GM12891 (cell line): ENCODE measurements around the gene KCNK3.

Experiments used
- DNase-seq: peaks from one replicate; pipeline ENCODE4 v3.0.0; 2011; ENCODE audit warnings: low spot score; ENCODE audit not compliant: insufficient read length
- FAIRE-seq: peaks from 2 replicates; lab custom pipeline; 2011; peaks lifted over from hg19 to GRCh38; lab: Jason Lieb, UNC
- PAX5 ChIP-seq: IDR thresholded peaks from 2 replicates; pipeline ENCODE4 v1.6.1; 2011; ENCODE audit warnings: low read length, moderate library complexity, mild to moderate bottlenecking; ENCODE audit not compliant: insufficient read depth, severe bottlenecking
- POLR2A ChIP-seq: IDR thresholded peaks from 2 replicates; pipeline ENCODE4 v1.6.1; 2011; ENCODE audit warnings: low read depth, low read length, control low read depth
- POLR2AphosphoS5 ChIP-seq: IDR thresholded peaks from 2 replicates; pipeline ENCODE4 v1.6.1; 2011; ENCODE audit warnings: low read depth, low read length, control low read depth
- POU2F2 ChIP-seq: IDR thresholded peaks from 2 replicates; pipeline ENCODE4 v1.6.1; 2011; ENCODE audit warnings: low read depth, mild to moderate bottlenecking, control low read depth, low read length, moderate library complexity
- SPI1 ChIP-seq: IDR thresholded peaks from 2 replicates; pipeline ENCODE4 v1.6.1; 2011; ENCODE audit warnings: low read depth, low read length, control low read depth
- TAF1 ChIP-seq: IDR thresholded peaks from 2 replicates; pipeline ENCODE4 v1.6.1; 2011; ENCODE audit warnings: low read depth, low read length, control low read depth

Gene KCNK3

DNA sequence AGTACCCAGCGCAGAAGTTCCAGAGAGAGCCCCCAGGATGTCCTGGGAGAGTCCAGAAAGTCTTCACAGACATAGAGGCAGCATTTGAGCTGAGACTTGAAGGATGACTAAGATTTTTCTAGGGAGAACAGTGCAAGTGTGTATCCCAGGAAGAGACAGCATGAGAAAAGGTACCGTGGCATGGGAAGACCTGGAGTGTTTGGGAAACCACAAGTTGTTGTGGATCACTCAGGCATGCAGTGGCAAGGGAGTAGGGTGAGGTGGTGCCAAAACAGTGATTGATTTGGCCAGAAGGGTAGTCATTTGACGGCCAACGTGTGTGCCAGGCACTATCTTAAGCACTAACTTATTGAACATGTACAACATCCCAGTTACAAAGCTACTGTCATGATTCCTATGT is 24.5 kb upstream of the KCNK3 start:
- DNase-seq (no peak), FAIRE-seq (no peak)
- TF ChIP-seq TAF1, result no peak
- no peak for TF ChIP-seq POU2F2
- TF ChIP-seq PAX5, result no peak

DNA sequence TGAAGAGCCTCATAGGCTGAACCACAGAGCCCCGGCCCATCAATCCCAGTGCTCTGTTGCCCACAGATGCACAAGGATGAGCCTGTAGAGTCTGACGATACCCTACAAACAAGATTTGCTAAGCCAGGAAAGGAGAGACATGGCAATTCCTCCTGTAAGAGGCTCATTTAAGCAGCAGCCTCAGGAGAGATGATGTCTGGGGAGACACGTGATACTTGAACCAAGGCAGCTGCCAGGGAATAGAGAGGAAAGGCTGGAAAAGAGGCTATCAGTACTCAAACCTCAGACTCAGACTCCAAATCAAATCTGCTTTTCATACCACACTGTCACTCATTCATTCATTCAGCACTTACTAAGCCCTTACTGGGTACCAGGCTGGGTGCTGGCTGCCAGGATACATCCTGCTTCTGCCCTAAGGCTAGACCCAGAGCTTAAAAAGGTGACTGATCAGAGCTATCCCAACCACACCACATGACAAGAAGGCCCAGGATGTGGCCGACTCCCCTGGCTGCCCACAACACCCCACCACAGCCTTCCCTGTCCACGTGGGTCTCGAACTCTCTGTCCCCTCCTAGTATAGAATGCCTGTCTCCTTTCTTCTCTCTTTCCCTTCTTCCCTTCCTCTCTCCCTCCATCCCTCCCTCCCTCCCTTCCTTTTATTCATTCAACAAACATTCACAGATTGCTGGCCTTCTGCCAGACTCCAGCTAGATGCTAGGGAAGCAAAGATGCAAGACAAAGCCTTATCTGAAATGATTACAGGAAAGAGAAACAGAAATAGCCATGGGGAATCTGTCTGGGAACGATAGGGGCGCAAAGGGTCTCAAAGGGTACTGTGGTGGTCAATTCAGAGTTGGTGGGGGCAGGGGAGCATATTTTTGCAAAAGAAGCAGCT is 23.4 kb upstream of the KCNK3 start:
- no peak for FAIRE-seq
- TF ChIP-seq POLR2A (no peak), POLR2AphosphoS5 (no peak), PAX5 (no peak), SPI1 (no peak), TAF1 (no peak), POU2F2 (no peak)

DNA sequence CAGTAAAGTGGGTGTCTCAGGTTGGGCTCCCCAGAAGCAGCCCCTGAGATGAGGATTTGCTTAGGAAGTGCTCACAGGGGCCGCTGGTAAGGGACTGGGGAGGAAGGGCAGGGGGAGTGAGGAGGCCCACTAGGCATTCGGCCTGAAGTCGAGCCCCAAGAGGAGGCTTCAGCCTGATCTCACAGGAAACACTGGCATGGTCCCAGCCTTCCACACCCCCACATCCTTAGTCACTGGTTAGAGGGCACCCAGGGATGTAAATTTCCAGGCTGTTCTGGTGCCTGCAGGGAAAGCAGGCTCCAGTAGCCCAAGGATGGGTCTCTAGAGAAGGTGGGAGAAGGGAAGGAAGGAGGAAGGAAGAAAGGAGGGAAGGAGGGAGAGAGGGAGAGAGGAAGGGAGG is 22.4 kb upstream of the KCNK3 start:
- DNase-seq (no peak), FAIRE-seq (no peak)
- no peak for TF ChIP-seq TAF1
- TF ChIP-seq SPI1, result no peak
- TF ChIP-seq POLR2A, result no peak
- TF ChIP-seq POU2F2, result no peak
- no peak for TF ChIP-seq POLR2AphosphoS5
- no peak for TF ChIP-seq PAX5

More for the DNA sequence above, 23.4 kb upstream of the KCNK3 start:
- DNase-seq, result no peak

DNA sequence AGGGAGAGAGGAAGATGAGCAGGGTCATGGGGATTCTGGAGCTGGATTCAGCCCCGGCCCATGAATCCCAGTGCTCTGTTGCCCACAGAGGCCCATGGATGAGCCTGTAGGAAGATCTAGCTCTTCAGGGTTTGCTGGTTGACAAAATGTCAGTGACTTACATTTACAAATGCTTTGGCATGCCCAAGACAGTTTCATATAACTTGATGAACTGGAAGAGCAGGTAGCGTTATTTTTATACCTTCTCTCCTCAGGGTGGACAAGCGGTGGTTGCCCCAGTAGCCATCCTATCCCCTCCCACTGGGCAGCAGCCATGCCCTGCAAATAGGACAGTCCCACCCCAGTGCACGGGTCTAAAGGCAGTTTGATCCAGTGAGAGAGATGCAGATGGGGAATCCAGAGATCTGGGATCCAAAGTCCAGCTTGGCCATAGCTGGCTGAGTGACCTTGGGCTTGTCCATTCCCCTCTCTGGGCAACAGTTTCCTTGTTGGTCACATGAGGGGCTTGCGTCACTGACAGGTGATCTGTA is 21.5 kb upstream of the KCNK3 start:
- no peak for FAIRE-seq

DNA sequence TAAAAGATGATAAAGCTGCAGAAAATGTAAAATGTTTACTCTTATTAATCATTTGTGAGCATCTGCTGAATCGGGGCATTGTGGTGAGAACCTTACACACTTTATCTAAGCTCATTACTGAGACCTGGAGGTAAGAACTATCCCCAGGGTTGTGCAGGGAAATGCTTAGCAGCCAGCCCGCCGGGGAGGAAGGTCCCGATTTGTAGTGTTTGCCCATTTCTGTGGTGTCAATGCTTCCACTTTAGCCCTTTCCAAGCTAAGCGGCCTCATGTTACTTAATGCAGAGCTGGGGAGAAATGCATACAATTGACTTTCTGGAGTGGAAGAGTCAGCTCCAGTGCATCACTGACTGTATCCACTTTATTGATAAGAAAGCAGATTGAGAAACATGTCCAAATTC is 20.8 kb upstream of the KCNK3 start:
- DNase-seq (no peak), FAIRE-seq (no peak)
- TF ChIP-seq TAF1 (no peak), POLR2A (no peak), POU2F2 (no peak), POLR2AphosphoS5 (no peak), SPI1 (no peak)

More for the DNA sequence above, 21.5 kb upstream of the KCNK3 start:
- DNase-seq, result no peak
- TF ChIP-seq POLR2A (no peak), POU2F2 (no peak), TAF1 (no peak), POLR2AphosphoS5 (no peak), SPI1 (no peak), PAX5 (no peak)

DNA sequence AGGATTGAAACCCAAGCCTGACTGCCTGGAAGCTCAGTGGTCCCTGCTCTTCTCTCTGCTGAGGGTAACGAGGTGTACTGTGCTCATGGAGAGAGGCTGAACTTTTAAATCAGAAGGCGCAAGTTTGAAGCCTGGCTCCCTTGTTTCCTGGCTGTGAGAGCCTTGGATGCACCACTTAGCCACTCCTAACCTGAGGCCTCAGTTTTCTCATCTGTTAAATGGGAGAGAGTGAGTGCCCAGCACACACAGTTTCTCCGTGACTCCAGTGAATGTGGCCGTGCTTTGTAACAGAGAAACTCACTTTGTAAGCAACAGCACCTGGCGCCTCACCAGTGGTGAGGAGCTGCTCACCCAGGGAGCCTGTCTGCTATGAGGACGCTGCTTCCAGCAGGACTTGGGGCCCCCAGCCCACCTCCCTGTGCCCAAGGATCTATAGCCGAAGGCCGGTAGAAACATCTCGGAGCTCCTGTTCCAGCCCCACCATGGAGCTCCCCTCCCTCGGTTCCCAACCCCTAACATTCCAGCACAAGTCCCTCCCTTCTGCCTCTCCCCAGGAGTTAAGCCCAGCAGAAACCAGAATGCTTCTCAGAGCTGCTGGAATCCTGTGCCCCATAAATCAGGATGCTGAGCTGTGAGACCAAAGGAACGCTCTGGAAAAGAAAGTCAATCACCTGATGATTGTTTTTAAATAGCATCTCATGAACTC is 20.3 kb upstream of the KCNK3 start:
- DNase-seq (no peak), FAIRE-seq (no peak)
- no peak for TF ChIP-seq TAF1
- TF ChIP-seq POLR2A, result no peak
- TF ChIP-seq SPI1, result no peak
- TF ChIP-seq POU2F2, result no peak
- TF ChIP-seq POLR2AphosphoS5, result no peak
- no peak for TF ChIP-seq PAX5

DNA sequence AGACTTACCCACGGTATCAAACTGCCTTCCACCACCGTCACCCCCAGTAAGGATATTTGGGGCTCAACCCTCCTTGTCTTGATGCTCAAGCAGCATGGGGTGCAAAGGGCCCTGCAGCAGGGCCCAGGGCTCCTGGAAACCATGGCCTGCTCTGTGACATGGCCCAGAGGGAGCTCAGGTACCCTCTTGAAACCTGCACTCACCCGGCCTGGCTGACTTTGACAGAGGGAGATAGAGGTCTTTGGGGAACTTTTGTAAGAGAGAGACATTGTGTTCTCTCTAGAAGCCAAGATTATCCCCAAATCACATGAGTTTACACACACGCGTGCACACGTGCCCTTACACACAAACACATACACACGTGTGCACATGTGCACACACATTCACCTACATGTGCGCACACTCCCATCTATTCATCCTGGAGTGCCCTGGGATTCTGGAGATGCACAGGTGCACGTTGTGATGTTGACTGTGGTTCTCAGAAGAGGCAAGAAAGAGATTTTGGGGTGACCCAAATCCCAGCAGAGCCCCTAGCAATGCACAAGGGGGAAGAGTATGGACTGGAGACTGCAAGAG is 19.6 kb upstream of the KCNK3 start:
- TF ChIP-seq PAX5 (no peak), POU2F2 (no peak), SPI1 (no peak), POLR2AphosphoS5 (no peak), POLR2A (no peak), TAF1 (no peak)
- FAIRE-seq (no peak), DNase-seq (no peak)

DNA sequence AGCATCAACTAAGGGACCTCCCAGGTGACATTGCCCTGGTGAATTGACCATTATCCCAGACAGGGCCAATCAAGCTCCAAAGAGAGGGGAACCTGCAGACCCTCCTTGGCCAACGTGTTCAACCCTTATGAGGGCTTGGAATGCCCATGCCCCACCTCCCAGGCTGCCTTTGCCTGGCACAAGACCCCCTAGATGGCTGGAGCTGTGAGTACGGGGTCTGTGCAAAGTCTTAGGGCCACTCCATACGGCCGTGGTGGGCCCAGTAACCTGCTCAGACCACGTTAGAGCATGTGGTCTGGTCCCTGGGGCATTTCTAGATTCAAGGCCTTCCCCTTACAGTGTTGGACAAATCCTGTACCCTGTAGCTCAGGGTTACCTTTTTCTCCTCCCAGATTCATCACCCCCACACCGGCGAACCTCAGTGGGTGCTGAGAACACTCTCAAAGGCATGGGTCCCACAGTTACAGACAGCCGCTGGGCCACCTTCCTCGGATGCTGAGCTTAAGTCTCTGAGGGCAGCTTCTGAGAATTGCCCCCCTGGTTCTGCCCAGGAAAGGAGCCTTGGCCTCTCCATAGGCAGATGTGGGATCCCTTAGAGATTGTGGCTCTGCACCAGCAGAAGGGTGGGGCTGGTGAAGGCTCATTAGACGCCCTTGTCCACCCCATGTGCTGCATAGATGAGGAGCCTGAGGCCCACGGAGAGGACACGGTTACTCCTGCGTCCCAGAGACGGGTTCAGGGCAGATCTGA is 18.3 kb upstream of the KCNK3 start:
- FAIRE-seq (no peak), DNase-seq (no peak)
- no peak for TF ChIP-seq PAX5
- TF ChIP-seq POU2F2, result no peak
- TF ChIP-seq SPI1, result no peak
- TF ChIP-seq POLR2AphosphoS5, result no peak

DNA sequence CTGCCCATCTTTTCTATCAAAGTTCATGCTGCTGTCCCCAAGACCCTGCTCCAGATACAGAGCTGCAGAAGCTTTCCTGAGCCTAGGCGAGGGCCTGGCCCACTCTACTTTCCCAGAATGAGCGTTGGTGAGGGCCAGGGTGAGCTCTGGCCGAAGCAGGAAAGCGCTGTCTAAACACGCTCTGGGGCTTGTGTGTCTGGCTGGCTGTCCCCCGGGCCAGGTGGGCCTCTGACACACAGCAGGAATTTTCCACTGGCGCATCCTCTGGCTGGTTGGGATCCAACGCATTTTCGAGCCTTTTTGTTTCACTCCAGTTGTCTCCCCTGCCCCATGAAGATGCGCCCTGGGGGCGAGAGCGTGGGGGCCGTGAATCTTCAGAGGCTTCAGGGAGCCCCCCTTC is 17.8 kb upstream of the KCNK3 start:
- DNase-seq, result no peak
- TF ChIP-seq SPI1, result no peak
- FAIRE-seq, result no peak
